ENCODE data around the gene PCDH11Y. TPM values are rescaled to one million over a fixed set of nuclear protein-coding genes. Genes with fewer than 3 reads are reported as not detected.
"Not testable (repeated sequence)": the region's sequence is repeated elsewhere in the genome, so short reads cannot be mapped to it uniquely, and the experiment has no call there.

PCDH11Y gene
- total RNA-seq, 1 experiment from 2014 or later, result not detected

DNA sequence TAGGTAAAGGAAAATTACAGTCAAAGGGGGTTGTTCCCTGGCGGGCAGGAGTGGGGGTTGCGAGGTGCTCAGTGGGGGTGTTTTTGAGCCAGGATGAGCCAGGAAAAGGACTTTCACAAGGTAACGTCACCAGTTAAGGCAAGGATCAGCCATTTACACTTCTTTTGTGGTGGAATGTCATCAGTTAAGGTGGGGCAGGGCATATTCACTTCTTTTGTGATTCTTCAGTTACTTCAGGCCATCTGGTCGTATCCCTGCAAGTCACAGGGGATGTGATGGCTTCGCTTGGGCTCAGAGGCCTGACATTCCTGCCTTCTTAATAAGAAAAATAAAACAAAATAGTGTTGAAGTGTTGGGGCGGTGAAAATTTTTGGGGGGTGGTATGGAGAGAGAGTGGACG lies 324.8 kb downstream of the PCDH11Y start:
- H3K27me3 Mint-ChIP-seq (ENCODE audit: insufficient read depth, unreplicated experiment); H3K4me3 Mint-ChIP-seq (ENCODE audit: unreplicated experiment); H3K27ac Mint-ChIP-seq (ENCODE audit: low read depth, unreplicated experiment); H3K9me3 Mint-ChIP-seq (ENCODE audit: unreplicated experiment); POLR2A ChIA-PET; H3K36me3 Mint-ChIP-seq (ENCODE audit: insufficient read depth, unreplicated experiment); CTCF ChIA-PET; DNase-seq (ENCODE audit: unreplicated experiment); H3K4me1 Mint-ChIP-seq (ENCODE audit: insufficient read depth, unreplicated experiment); intact Hi-C loops (cut with micrococcal nuclease); BruUV-seq (replicated peaks): not testable (repeated sequence)

DNA sequence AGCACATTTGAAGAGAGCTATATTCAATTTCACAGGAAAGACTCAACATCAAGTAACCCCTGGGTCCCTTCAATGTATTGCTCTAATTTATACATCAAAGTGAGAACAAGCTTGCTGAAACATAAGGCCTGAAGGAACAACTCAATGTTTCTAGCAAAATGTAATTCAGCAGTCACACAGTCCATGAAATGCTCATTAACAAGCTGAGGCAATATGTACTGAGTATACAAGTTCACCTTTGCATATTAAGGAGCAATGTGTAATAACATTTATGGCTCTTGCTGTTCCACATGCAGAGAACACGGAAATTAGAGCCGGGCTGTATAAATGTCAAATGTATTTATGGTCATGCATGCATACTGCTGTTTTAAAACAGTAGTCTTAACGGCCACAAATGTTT lies 342.1 kb downstream of the PCDH11Y start:
- POLR2A ChIA-PET; H3K4me3 Mint-ChIP-seq (ENCODE audit: unreplicated experiment); DNase-seq (ENCODE audit: unreplicated experiment); H3K36me3 Mint-ChIP-seq (ENCODE audit: insufficient read depth, unreplicated experiment); H3K9me3 Mint-ChIP-seq (ENCODE audit: unreplicated experiment); BruUV-seq (replicated peaks); H3K27ac Mint-ChIP-seq (ENCODE audit: low read depth, unreplicated experiment); intact Hi-C loops (cut with micrococcal nuclease); CTCF ChIA-PET; H3K4me1 Mint-ChIP-seq (ENCODE audit: insufficient read depth, unreplicated experiment); H3K27me3 Mint-ChIP-seq (ENCODE audit: insufficient read depth, unreplicated experiment): not testable (repeated sequence)

- BruUV-seq (replicated peaks); POLR2A ChIA-PET; H3K4me3 Mint-ChIP-seq (ENCODE audit: unreplicated experiment); DNase-seq (ENCODE audit: unreplicated experiment); H3K4me1 Mint-ChIP-seq (ENCODE audit: insufficient read depth, unreplicated experiment); H3K9me3 Mint-ChIP-seq (ENCODE audit: unreplicated experiment); H3K27me3 Mint-ChIP-seq (ENCODE audit: insufficient read depth, unreplicated experiment); CTCF ChIA-PET; H3K36me3 Mint-ChIP-seq (ENCODE audit: insufficient read depth, unreplicated experiment); H3K27ac Mint-ChIP-seq (ENCODE audit: low read depth, unreplicated experiment); intact Hi-C loops (cut with micrococcal nuclease): not testable (repeated sequence)
Measured at GRCh38 chrY:5543705-5544104, 543.6 kb downstream of the PCDH11Y start.

DNA sequence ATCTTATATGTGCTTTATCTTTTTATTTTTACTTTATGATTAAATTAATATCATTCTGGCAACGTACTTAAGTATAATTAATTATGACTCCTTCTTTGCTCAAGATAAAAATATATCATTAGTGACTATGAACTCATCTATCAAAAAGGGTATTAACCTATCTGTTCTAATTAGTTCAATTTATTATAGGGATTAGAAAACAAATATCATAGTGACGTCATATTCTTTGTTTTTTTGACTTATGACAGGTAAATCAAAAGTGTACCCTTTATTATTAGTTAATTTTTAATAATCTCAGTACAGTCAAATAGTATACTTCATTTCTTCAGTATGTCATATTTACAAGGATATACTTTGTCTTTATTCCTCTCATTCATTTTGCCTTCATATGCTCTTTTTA lies 638.5 kb downstream of the PCDH11Y start:
- CTCF ChIA-PET; DNase-seq (ENCODE audit: unreplicated experiment); intact Hi-C loops (cut with micrococcal nuclease); H3K9me3 Mint-ChIP-seq (ENCODE audit: unreplicated experiment); H3K36me3 Mint-ChIP-seq (ENCODE audit: insufficient read depth, unreplicated experiment); H3K27ac Mint-ChIP-seq (ENCODE audit: low read depth, unreplicated experiment); H3K4me3 Mint-ChIP-seq (ENCODE audit: unreplicated experiment); H3K27me3 Mint-ChIP-seq (ENCODE audit: insufficient read depth, unreplicated experiment); BruUV-seq (replicated peaks); H3K4me1 Mint-ChIP-seq (ENCODE audit: insufficient read depth, unreplicated experiment); POLR2A ChIA-PET: not testable (repeated sequence)

- DNase-seq (ENCODE audit: unreplicated experiment); H3K27ac Mint-ChIP-seq (ENCODE audit: low read depth, unreplicated experiment); H3K9me3 Mint-ChIP-seq (ENCODE audit: unreplicated experiment); H3K4me3 Mint-ChIP-seq (ENCODE audit: unreplicated experiment); H3K27me3 Mint-ChIP-seq (ENCODE audit: insufficient read depth, unreplicated experiment); BruUV-seq (replicated peaks); CTCF ChIA-PET; H3K36me3 Mint-ChIP-seq (ENCODE audit: insufficient read depth, unreplicated experiment); POLR2A ChIA-PET; H3K4me1 Mint-ChIP-seq (ENCODE audit: insufficient read depth, unreplicated experiment); intact Hi-C loops (cut with micrococcal nuclease): not testable (repeated sequence)
Measured at GRCh38 chrY:5679265-5679664, 679.2 kb downstream of the PCDH11Y start.

DNA sequence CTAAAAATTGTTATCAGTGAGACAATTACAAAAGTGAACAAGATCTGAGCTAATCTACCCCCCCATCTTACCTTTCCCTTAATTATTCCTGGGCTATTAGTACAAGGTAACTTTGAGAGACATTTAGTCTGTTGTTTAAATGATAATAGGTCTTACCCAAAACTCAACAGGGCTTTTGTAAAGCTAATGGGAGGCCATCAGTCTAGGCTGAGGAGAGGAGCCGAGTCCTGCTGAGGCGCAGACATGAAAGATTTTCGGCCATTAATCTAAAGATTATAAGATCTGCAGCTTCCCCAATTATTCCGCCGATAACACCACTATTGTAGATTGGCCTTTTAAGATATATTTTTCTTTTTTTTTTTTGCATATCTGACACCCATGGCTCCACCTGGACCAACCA lies 708.6 kb downstream of the PCDH11Y start:
- intact Hi-C loops (cut with micrococcal nuclease); H3K4me1 Mint-ChIP-seq (ENCODE audit: insufficient read depth, unreplicated experiment); BruUV-seq (replicated peaks); DNase-seq (ENCODE audit: unreplicated experiment); H3K36me3 Mint-ChIP-seq (ENCODE audit: insufficient read depth, unreplicated experiment); H3K27me3 Mint-ChIP-seq (ENCODE audit: insufficient read depth, unreplicated experiment); POLR2A ChIA-PET; H3K27ac Mint-ChIP-seq (ENCODE audit: low read depth, unreplicated experiment); CTCF ChIA-PET; H3K9me3 Mint-ChIP-seq (ENCODE audit: unreplicated experiment); H3K4me3 Mint-ChIP-seq (ENCODE audit: unreplicated experiment): not testable (repeated sequence)

GRCh38 chrY:5709788-5710381 lies 709.8 kb downstream of the PCDH11Y start:
- H3K9me3 Mint-ChIP-seq (ENCODE audit: unreplicated experiment); H3K4me3 Mint-ChIP-seq (ENCODE audit: unreplicated experiment); H3K4me1 Mint-ChIP-seq (ENCODE audit: insufficient read depth, unreplicated experiment); CTCF ChIA-PET; H3K27ac Mint-ChIP-seq (ENCODE audit: low read depth, unreplicated experiment); intact Hi-C loops (cut with micrococcal nuclease); DNase-seq (ENCODE audit: unreplicated experiment); H3K27me3 Mint-ChIP-seq (ENCODE audit: insufficient read depth, unreplicated experiment); H3K36me3 Mint-ChIP-seq (ENCODE audit: insufficient read depth, unreplicated experiment); POLR2A ChIA-PET; BruUV-seq (replicated peaks): not testable (repeated sequence)

- POLR2A ChIA-PET; BruUV-seq (replicated peaks); H3K4me1 Mint-ChIP-seq (ENCODE audit: insufficient read depth, unreplicated experiment); CTCF ChIA-PET; H3K27ac Mint-ChIP-seq (ENCODE audit: low read depth, unreplicated experiment); H3K36me3 Mint-ChIP-seq (ENCODE audit: insufficient read depth, unreplicated experiment); intact Hi-C loops (cut with micrococcal nuclease); DNase-seq (ENCODE audit: unreplicated experiment); H3K4me3 Mint-ChIP-seq (ENCODE audit: unreplicated experiment); H3K27me3 Mint-ChIP-seq (ENCODE audit: insufficient read depth, unreplicated experiment); H3K9me3 Mint-ChIP-seq (ENCODE audit: unreplicated experiment): not testable (repeated sequence)
Measured at GRCh38 chrY:5761403-5761802, 761.3 kb downstream of the PCDH11Y start.

DNA sequence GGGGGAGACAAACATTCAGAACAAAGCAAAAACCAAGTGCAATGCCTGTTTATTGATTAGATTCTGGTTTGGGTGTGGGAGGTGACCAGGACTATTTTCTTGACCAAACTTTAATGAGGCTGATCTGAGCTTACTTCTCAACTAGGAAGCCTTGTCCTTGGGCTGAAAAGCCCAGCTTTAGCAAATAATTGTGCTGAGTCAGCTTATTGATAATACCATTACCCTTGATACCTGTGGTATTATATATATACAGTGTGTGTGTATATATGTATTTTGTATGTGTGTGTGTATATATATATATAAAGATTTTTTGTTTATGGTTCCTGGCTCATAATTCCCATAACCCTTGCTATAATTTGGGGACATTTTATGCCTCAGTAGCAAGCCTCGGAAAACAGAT lies 776.4 kb downstream of the PCDH11Y start:
- intact Hi-C loops (cut with micrococcal nuclease); POLR2A ChIA-PET; CTCF ChIA-PET; H3K9me3 Mint-ChIP-seq (ENCODE audit: unreplicated experiment); H3K27me3 Mint-ChIP-seq (ENCODE audit: insufficient read depth, unreplicated experiment); H3K4me3 Mint-ChIP-seq (ENCODE audit: unreplicated experiment); DNase-seq (ENCODE audit: unreplicated experiment); BruUV-seq (replicated peaks); H3K4me1 Mint-ChIP-seq (ENCODE audit: insufficient read depth, unreplicated experiment); H3K36me3 Mint-ChIP-seq (ENCODE audit: insufficient read depth, unreplicated experiment); H3K27ac Mint-ChIP-seq (ENCODE audit: low read depth, unreplicated experiment): not testable (repeated sequence)

Measured in MCF 10A (cell line).